Measurements from ENCODE around the gene CNTN3. TPM values are rescaled to one million over a fixed set of nuclear protein-coding genes. Genes with fewer than 3 reads are reported as not detected.

CNTN3 gene
- total and polyA plus RNA-seq, 2 experiments from 2014 or later: 4.1 to 12.1 TPM

GRCh38 chr3:74617776-74618175 is 3.3 kb upstream of the CNTN3 start:
- no peak for DNase-seq (ENCODE audit: low spot score)
- Histone ChIP-seq H3K9me2 (replicated peaks; ENCODE audit: insufficient read depth) (no peaks in the 10 kb centered on the region), H3K4me2 (no peak overlapping the region), H4K20me1 (ENCODE audit: insufficient read depth, poor library complexity, severe bottlenecking) (no peaks in the 10 kb centered on the region), H3K4me3 (no peak overlapping the region), H3K27ac (no peak overlapping the region), H3K36me3 (replicated peaks; ENCODE audit: insufficient read depth, low read depth) (no peaks in the 10 kb centered on the region), H3K9me3 (ENCODE audit: low read depth) (no peaks in the 10 kb centered on the region), H2AFZ (no peak overlapping the region), H3K27me3 (peaks cover 24% of the 10 kb centered on the region), H3K4me1 (ENCODE audit: insufficient read depth) (no peaks in the 10 kb centered on the region), H3K79me2 (no peaks in the 10 kb centered on the region)
- WGBS (ENCODE audit: low lambda C conversion rate, missing lambda C conversion rate): 75% methylated on average over 3 of the region's 3 CpGs
- TF ChIP-seq EZH2phosphoT487 (IDR thresholded peaks at IDR 0.05; ENCODE audit: low read depth, severe bottlenecking, unreplicated experiment): no peak
- no peak for TF ChIP-seq EZH2 (IDR thresholded peaks at IDR 0.05; ENCODE audit: borderline replicate concordance)
- no peak for TF ChIP-seq CTCF (IDR thresholded peaks at IDR 0.05; ENCODE audit: poor library complexity)

DNA sequence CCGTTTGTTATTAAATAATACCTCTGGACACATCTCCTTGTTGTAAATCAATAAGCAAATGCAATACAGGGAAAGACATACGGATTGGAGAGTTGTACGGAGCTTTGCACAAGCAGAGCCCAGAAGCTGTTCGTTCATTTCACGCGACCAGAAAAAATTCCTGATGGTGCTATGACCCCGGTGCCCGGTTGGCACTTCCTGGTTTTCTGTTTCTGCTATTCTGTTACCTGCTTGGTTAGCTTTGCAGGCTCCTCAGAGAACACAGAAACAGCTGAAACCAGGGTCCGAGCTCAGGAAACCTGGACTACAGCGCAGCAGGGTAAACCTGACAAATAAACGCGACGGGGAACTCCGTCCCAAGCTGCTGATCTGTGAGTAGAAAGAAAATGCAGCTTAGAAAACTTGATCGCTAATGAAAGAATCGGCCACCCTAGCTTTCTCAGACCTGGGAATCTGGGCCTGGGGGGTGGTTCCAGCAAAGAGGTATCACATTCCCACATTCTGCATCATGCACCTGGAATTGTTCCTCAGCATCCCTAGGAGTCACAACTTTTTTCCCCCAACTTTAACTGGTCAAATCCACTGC is 845 bp downstream of the CNTN3 start:
- no peaks in the 10 kb centered on the region for H3K79me2 ChIP-seq
- no peak for TF ChIP-seq CTCF (IDR thresholded peaks at IDR 0.05; ENCODE audit: poor library complexity)
- no peak for TF ChIP-seq EZH2phosphoT487 (IDR thresholded peaks at IDR 0.05; ENCODE audit: low read depth, severe bottlenecking, unreplicated experiment)
- TF ChIP-seq EZH2 (IDR thresholded peaks at IDR 0.05; ENCODE audit: borderline replicate concordance): no peak
- H3K27ac ChIP-seq: peak overlapping the region; percentile 23
- peak overlapping the region; percentile 59 for H3K4me3 ChIP-seq
- no peaks in the 10 kb centered on the region for H3K9me2 ChIP-seq (replicated peaks; ENCODE audit: insufficient read depth)
- H3K4me1 ChIP-seq (ENCODE audit: insufficient read depth): peaks cover 11% of the 10 kb centered on the region
- no peaks in the 10 kb centered on the region for H4K20me1 ChIP-seq (ENCODE audit: insufficient read depth, poor library complexity, severe bottlenecking)
- no peaks in the 10 kb centered on the region for H3K9me3 ChIP-seq (ENCODE audit: low read depth)
- peak overlapping the region; percentile 88 for H3K4me2 ChIP-seq
- peak overlapping the region; percentile 75 for H2AFZ ChIP-seq
- peaks cover 30% of the 10 kb centered on the region for H3K27me3 ChIP-seq
- DNase-seq (ENCODE audit: low spot score): no peak
- H3K36me3 ChIP-seq (replicated peaks; ENCODE audit: insufficient read depth, low read depth): no peaks in the 10 kb centered on the region
- WGBS (ENCODE audit: low lambda C conversion rate, missing lambda C conversion rate): 39% methylated on average over 16 of the region's 16 CpGs

DNA sequence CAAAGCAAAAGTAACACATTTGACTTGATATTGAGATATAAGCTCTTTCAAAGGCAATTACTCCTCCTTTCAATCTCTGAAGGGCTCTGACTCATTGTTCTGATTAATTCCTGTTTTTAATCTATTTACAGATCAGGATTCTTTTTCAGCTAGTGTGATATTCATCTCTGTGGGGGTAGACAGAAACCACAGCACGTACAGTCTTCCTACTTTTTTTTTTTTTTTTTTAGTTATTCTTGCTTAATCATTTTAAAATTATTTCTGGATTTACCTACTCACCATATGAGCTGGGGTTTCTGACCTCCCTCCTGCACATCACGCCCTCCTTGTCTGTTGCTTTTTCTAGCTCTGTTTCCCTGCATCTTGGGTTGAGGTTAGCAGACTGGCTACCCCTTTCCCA is 1.4 kb downstream of the CNTN3 start:
- TF ChIP-seq EZH2 (IDR thresholded peaks at IDR 0.05; ENCODE audit: borderline replicate concordance) (no peak), EZH2phosphoT487 (IDR thresholded peaks at IDR 0.05; ENCODE audit: low read depth, severe bottlenecking, unreplicated experiment) (no peak), CTCF (IDR thresholded peaks at IDR 0.05; ENCODE audit: poor library complexity) (no peak)
- Histone ChIP-seq H3K9me3 (ENCODE audit: low read depth) (no peaks in the 10 kb centered on the region), H3K36me3 (replicated peaks; ENCODE audit: insufficient read depth, low read depth) (no peaks in the 10 kb centered on the region), H3K4me1 (ENCODE audit: insufficient read depth) (peaks cover 11% of the 10 kb centered on the region), H3K27me3 (peaks cover 30% of the 10 kb centered on the region), H3K9me2 (replicated peaks; ENCODE audit: insufficient read depth) (no peaks in the 10 kb centered on the region), H3K79me2 (no peaks in the 10 kb centered on the region), H3K4me3 (no peak overlapping the region), H3K27ac (peak overlapping the region; percentile 23), H4K20me1 (ENCODE audit: insufficient read depth, poor library complexity, severe bottlenecking) (no peaks in the 10 kb centered on the region), H2AFZ (no peak overlapping the region), H3K4me2 (peak overlapping the region; percentile 88)
- DNase-seq (ENCODE audit: low spot score): no peak
- 49% methylated on average over 2 of the region's 2 CpGs for WGBS (ENCODE audit: low lambda C conversion rate, missing lambda C conversion rate)
